CD4-positive, alpha-beta T cell treated with Interleukin-10 for 1 hour (primary cell): ENCODE data around the gene RNF151.
"Not testable (repeated sequence)": the region's sequence is repeated elsewhere in the genome, so short reads cannot be mapped to it uniquely, and the experiment has no call there.

ENCODE experiments used
- DNase-seq: peaks from one replicate; pipeline ENCODE4 v3.0.0-alpha.2; 2020

The RNF151 gene

DNA sequence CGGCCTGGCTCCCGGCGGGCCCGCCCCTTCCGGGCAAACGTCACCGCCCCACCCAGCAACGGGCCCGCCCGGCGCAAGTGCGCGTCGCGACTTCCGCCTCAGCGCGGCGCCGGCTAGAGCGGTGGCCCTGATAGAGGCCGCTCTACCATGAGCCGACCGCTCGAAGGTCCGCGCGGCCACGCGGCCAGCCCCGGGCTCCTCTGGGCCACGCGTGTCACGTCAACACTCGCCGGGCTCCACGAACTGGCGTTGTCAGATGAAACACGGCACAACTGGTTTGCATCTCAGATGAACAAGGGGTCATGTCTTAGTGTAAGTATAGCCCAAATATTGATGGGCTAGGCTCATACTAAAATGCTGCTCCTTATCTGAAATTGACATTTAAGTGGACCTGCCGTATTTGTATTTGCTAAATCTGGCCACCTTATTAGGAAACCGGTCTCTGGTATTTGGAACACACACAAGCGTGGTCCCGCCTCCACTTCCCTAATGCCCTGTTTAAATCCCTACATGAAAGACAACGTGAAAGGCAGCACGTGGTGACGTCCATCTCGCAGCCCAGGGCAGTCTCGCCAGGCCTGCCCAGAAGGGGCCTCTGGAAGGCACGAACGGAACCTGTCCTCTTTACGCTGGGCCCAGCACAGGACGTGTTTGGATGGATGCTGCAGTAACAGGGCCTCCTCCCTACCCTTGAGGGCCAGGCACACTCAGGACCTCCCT is 43.3 kb downstream of the RNF151 start, which contains the start of gene ZNF598:
TSS of gene ZNF598 (minus strand) at position 31 of the 720 bp plus-strand sequence.
- DNase-seq, result peak; percentile 82

DNA sequence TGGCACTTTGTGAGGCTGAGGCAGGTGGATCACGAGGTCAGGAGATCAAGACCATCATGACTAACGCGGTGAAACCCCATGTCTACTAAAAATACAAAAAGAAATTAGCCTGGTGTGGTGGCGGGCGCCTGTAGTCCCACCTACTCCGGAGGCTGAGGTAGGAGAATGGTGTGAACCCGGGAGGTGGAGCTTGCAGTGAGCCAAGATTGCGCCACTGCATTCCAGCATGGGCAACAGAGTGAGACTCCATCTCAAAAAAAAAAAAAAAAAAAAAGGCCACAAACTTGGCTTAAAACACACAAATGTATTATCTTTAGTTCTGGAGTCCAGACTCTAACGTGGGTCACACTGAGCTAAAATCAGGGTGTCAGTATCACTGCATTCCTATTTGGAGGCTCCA is 45.1 kb downstream of the RNF151 start:
- DNase-seq, result not testable (repeated sequence)

DNA sequence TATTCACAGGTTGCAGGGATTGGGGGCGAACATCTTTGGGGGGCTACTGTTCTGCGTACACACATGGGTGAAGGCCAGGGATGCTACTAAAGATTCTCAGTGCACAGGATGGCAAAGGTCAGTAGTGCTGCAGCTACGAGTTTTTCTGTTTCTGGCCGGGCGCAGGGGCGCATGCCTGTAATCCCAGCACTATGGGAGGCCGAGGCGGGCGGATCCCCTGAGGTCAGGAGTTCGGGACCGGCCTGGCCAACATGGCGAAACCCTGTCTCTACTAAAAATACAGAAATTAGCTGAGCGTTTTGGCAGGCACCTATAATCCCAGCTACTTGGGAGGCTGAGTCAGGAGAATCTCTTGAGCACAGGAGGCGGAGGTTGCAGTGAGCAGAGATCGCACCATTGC is 46.9 kb downstream of the RNF151 start:
- no peak for DNase-seq

DNA sequence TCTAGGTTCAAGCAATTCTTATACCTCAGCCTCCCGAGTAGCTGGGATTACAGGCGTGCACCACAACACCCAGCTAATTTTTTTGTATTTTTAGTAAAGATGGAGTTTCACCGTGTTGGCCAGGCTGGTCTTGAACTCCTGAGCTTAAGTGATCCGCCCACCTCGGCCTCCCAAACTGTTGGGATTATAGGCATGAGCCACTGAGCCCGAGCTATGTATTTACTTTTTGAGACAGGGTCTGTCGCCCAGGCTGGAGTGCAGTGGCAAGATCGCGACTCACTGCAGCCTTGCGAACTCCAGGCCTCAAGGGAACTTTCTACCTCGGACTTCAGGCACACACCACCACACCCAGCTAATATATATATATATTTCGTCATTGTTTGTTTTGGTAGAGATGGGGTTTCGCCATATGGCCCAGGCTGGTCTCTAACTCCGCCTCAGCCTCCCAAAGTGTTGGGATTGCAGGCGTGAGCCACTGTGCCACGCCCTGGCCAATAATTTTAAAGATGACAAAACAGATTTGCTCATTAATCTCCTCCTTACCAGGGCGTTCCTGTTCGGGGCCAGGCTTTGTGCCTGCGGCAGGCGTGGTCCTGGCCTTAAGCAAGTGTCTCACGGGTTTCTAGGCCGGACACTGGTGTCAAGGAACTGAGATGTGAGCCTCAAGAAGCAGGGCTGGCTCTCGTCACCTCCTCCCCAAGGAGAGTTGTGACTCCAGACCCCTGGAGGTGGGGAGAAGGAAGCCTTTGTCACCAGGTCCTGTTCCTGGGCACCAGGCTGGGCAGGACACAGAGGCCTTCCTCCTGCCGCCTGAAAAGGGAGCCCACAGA is 48.7 kb downstream of the RNF151 start:
- no peak for DNase-seq

DNA sequence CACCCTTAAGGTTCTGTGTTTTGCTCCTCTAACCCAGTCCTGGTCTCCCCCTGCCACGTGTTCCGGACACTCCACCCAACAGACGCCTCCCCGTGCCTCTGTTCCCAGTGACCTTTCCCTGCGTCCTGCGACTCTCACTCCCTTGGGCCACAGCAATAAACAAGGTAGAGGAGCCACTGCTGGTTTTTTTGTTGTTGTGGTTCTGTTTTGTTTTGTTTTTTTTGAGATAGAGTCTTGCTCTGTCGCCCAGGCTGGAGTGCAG is 49.2 kb downstream of the RNF151 start:
- no peak for DNase-seq

DNA sequence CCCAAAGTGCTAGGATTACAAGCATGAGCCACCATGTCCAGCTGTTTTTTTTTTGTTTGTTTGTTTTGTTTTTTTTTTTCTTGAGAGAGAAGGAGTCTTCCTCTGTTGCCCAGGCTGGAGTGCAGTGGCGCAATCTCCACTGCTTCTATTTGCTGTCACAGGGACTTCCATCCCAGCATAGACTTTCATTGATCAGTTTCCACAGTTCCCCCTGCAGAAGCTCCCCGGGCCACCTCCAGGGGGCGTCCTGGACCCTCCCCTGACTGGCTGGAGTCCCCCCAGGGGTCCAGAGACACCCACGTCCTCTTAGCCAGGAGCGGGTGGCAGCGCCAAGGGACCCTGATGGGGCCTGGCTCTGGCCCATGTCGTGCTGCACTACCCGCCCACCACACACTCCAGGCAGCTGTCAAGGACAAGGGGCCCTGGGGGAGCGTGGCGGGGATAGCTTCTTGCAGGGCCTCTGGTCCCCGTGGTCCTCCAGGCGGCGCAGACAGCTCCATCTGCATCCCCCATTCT is 49.8 kb downstream of the RNF151 start:
- no peak for DNase-seq
